Cardiac muscle cell (in vitro differentiated cells and primary cell): ENCODE results near the gene ADRA2C. TPM values are rescaled to one million over a fixed set of nuclear protein-coding genes. Genes with fewer than 3 reads are reported as not detected.

ENCODE experiments used
- DNase-seq, 2 donors: peaks; one replicate each; pipeline versions ENCODE4 v3.0.0 to v3.0.0-alpha.2; 2010 to 2017; ENCODE audit warnings: low read depth in 1 of 2, low spot score in 1 of 2
- H3K27ac ChIP-seq: fragments of 200-600 bp; sonication (generic); 2 replicates; pipeline ENCODE4 v1.5.1; 2016
- H3K27me3 ChIP-seq: fragments of 200-600 bp; sonication (generic); 2 replicates; pipeline ENCODE4 v1.6.0; 2016; ENCODE audit warnings: control low read depth
- H3K36me3 ChIP-seq: fragments of 200-600 bp; sonication (generic); 2 replicates; pipeline ENCODE4 v1.5.1; 2016; ENCODE audit warnings: control low read depth
- H3K4me1 ChIP-seq: fragments of 200-600 bp; sonication (generic); 2 replicates; pipeline ENCODE4 v1.8.1; 2017; ENCODE audit warnings: low read depth, mild to moderate bottlenecking, mixed run types
- H3K4me3 ChIP-seq: fragments of 200-600 bp; sonication (generic); 2 replicates; pipeline ENCODE4 v1.5.1; 2016; ENCODE audit warnings: mild to moderate bottlenecking
- H3K9me3 ChIP-seq: fragments of 200-600 bp; sonication (generic); 2 replicates; pipeline ENCODE4 v1.5.1; 2017; ENCODE audit warnings: low read depth, mild to moderate bottlenecking, control low read depth
- polyA plus RNA-seq: library from polyadenylated mRNA; unstranded; fragments of >200 nt; fragmentation: Nextera tagmentation; extraction: Ambion mirVana; gene quantifications from 2 replicates; pipeline ENCODE4 v1.2.1, GENCODE V29; 2016
- total RNA-seq: library from RNA; depleted of rRNA; stranded (reverse); fragments of >200 nt; gene quantifications from 2 replicates; pipeline ENCODE4 v1.2.3, GENCODE V29; 2016
- TF ChIP-seq, protein P1 (sequence below): IDR thresholded peaks from 2 replicates; pipeline ENCODE4 v1.5.1; 2012; ENCODE audit warnings: low read depth, mild to moderate bottlenecking, low read length

Gene ADRA2C
- total and polyA plus RNA-seq, 2 experiments from 2014 or later, result 8.5 to 8.6 TPM

DNA sequence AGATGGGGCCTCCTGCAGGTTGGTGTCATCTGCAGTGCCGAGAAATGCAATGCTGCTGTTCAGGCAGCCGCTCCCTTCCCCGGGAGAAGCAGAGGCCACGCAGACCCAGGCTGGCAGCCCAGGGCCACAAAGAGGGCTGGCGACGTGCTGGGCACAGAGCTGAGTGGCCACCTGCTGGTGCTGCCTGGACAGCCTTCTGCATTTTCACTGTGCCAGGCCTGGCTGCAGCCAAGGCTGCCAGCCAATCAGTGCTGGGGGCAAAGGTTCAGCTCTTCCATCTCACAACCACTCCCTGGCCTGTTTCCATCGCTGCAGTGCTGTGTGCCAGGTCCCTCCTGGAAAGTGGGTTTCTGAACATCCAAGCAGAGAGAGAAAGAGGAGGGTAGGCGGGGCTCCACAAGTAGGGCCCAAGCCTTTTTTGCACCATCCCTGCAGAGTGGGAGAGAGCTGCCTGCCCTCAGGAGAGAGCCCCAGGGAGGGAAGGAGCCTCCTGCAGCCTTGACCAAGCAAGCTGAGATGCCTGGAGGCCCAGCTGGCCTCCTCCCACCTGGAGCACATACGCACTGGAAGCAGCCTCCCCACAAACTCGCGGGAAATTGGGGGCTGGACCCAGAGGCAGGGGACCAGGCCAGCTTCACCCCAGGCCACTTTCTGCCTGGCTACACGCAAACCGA is 20.1 kb downstream of the ADRA2C start:
- Histone ChIP-seq H3K4me3 (no peak overlapping the region), H3K36me3 (no peaks in the 10 kb centered on the region), H3K27ac (no peak overlapping the region), H3K27me3 (peaks cover 9% of the 10 kb centered on the region), H3K4me1 (no peaks in the 10 kb centered on the region), H3K9me3 (no peaks in the 10 kb centered on the region)
- TF ChIP-seq, protein P1, sequence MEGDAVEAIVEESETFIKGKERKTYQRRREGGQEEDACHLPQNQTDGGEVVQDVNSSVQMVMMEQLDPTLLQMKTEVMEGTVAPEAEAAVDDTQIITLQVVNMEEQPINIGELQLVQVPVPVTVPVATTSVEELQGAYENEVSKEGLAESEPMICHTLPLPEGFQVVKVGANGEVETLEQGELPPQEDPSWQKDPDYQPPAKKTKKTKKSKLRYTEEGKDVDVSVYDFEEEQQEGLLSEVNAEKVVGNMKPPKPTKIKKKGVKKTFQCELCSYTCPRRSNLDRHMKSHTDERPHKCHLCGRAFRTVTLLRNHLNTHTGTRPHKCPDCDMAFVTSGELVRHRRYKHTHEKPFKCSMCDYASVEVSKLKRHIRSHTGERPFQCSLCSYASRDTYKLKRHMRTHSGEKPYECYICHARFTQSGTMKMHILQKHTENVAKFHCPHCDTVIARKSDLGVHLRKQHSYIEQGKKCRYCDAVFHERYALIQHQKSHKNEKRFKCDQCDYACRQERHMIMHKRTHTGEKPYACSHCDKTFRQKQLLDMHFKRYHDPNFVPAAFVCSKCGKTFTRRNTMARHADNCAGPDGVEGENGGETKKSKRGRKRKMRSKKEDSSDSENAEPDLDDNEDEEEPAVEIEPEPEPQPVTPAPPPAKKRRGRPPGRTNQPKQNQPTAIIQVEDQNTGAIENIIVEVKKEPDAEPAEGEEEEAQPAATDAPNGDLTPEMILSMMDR, result no peak
- DNase-seq, result no peak

DNA sequence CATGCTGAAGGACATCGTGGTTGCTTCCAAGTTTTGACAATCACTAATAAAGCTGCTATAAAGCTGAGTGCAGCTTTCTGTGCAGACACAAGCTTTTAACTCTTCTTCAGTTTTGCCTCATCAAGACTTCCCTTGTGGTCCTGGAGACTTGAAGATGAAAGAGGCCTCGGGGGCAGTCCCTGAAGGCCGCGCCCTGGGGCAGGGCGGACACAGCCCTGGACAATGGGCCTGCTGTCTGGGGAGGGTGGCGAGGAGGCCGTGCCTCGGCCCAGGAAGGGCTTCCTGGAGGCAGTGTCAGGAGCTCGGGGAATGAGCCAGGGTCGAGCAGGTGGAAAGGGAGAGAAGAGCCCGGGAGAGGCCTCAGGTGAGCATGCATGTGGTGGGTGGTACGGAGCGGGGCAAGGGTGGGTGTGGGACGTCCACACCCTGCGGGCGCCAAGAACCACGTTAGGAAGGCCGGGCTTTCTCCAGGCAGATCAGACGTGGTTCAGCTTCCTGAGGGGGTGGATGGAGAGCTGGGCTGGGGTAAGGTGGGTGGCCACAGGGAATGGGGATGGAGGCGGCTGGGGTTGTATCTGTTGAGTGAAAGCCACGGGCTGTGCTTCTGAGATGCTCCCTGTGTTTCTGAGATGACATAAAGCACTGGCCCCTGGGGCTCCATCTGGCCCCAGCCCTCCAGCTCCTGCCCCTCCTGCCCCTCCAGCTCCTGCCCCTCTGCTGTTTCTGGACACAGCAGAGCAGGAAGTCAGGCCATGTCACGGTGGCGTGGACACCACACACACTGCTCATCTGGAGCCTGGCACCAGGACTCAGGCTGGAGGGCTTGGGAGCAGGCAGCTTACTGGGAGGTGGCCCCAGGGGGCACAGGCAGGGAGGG is 21.5 kb downstream of the ADRA2C start:
- no peaks in the 10 kb centered on the region for H3K4me1 ChIP-seq
- no peaks in the 10 kb centered on the region for H3K9me3 ChIP-seq
- H3K36me3 ChIP-seq, result no peaks in the 10 kb centered on the region
- H3K27me3 ChIP-seq, result peaks cover 9% of the 10 kb centered on the region
- H3K27ac ChIP-seq, result no peak overlapping the region
- no peak for DNase-seq
- no peak overlapping the region for H3K4me3 ChIP-seq
- TF ChIP-seq, protein P1, result no peak

DNA sequence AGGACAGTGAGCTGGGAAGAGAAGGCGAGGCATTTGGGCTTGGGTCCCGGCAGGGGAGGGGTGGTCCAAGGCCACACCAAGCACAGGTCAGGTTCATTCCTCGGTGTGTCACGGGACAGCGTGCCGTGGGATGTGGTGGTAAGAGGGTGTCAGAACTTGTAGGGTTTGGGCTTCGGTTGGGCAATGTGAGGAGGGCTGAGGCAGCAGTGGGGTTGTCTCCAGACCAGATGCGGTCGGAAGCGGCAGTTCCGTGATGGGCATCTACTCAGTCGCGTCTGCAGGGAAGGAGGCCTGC is 22.1 kb downstream of the ADRA2C start:
- TF ChIP-seq, protein P1, result no peak
- Histone ChIP-seq H3K4me1 (no peaks in the 10 kb centered on the region), H3K27me3 (peaks cover 9% of the 10 kb centered on the region), H3K9me3 (no peaks in the 10 kb centered on the region), H3K36me3 (no peaks in the 10 kb centered on the region), H3K27ac (no peak overlapping the region), H3K4me3 (no peak overlapping the region)
- no peak for DNase-seq

DNA sequence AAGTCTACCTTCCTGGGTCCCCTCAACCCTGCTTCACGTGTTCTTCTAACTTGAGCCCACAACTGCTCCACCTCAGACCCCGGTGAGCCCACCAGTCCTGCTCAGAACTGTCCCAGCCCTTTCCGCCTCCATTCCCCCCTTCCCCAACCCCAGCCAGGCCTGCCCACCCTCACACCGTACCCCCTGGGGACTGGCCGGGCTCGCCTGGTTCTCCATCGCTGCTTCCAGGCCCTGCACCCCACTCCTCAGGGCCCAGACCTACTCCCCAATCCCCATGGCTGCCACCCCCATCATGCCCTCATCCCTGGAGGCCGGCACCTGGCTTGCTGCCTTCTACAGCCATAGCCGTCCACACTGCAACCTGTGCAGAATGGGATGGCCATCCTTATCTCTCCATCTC is 23.4 kb downstream of the ADRA2C start:
- TF ChIP-seq, protein P1, result no peak
- Histone ChIP-seq H3K4me1 (no peaks in the 10 kb centered on the region), H3K27ac (no peak overlapping the region), H3K27me3 (peaks cover 9% of the 10 kb centered on the region), H3K4me3 (no peak overlapping the region), H3K9me3 (no peaks in the 10 kb centered on the region), H3K36me3 (no peaks in the 10 kb centered on the region)
- no peak for DNase-seq

DNA sequence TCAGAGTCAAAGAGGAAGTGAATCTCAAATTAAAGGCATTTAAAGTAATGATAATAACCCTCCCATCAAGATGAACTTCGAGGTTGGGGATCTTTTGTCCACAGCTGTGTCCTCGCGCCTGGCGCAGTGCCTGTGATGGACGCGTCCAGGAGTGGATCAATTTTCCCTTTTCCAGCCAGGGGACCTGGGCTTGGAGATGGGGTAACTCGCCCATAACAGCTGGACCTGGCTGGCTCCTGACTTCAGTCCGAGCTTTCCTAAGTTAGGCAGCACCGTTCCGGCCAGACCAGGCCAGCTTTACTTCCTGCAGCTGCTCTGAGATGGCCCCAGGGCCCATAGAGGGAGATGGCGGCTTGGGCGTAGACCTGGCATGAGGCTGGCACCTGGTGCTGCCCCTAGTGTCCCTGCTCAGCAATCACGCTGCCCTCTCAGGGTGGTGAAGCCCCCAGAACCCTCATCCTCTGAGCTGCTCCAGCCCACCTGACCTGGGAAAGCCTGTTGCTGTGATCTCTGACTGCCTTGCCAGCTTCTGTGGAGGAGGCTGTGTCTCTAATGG is 23.9 kb downstream of the ADRA2C start:
- Histone ChIP-seq H3K27ac (no peak overlapping the region), H3K36me3 (no peaks in the 10 kb centered on the region), H3K9me3 (no peaks in the 10 kb centered on the region), H3K4me1 (no peaks in the 10 kb centered on the region), H3K27me3 (peaks cover 9% of the 10 kb centered on the region), H3K4me3 (no peak overlapping the region)
- no peak for DNase-seq
- TF ChIP-seq, protein P1, result no peak
